OCI-LY7 (cell line): ENCODE results near the gene ANKRD18A.

Experiments
- CTCF ChIP-seq: fragments of 200-600 bp; sonication (generic); conservative IDR thresholded peaks from 2 replicates; pipeline ENCODE4 v1.5.1; 2014; ENCODE audit warnings: mild to moderate bottlenecking, antibody characterized with exemption, low read length, moderate library complexity, mixed read lengths
- EZH2phosphoT487 ChIP-seq: fragments of 200-600 bp; sonication (generic); IDR thresholded peaks from 2 replicates; pipeline ENCODE4 v1.6.1; 2018; ENCODE audit warnings: low read depth, borderline replicate concordance, mild to moderate bottlenecking, mixed run types, antibody characterized with exemption, low read length, moderate library complexity, mixed read lengths

GRCh38 chr9:38659538-38659937 lies 39.1 kb upstream of the ANKRD18A start:
- TF ChIP-seq CTCF (no peak), EZH2phosphoT487 (no peak)
